ENCODE results near the gene KRTAP4-8.
"Not testable (repeated sequence)": the region's sequence is repeated elsewhere in the genome, so short reads cannot be mapped to it uniquely, and the experiment has no call there.

KRTAP4-8 gene

DNA sequence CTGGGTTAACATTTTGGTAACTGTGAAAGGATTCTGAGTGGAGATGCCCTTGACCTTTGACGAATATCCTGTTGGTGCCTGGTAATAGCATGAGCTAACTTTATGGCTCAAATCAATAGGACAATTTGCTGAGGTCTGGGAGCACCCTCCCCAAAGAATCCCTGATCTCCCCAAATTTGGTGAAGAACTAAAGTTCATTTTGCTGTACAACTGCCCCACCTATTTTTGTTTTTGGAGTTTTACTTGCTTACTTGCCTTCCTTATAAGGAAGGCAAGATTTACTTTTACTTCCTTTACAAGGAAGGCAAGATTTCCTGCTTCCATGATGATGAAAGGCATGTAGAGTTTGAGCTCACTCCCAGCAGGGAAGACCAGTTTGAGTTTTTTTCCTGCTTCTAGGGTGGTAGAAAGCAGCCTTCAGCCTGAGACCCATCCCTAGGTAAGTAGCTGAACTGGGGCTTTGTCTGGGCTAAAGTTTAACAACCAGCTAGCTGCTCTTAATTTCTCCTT is 10.1 kb upstream of the KRTAP4-8 start:
- DNase-seq: no peak

- DNase-seq: not testable (repeated sequence)
Observed at GRCh38 chr17:41105347-41105746, 7.4 kb upstream of the KRTAP4-8 start, which contains the start of gene KRTAP4-9. KRTAP4-9 (plus strand) TSS chr17:41105389; CDS start chr17:41105389, 0 bp downstream.

DNA sequence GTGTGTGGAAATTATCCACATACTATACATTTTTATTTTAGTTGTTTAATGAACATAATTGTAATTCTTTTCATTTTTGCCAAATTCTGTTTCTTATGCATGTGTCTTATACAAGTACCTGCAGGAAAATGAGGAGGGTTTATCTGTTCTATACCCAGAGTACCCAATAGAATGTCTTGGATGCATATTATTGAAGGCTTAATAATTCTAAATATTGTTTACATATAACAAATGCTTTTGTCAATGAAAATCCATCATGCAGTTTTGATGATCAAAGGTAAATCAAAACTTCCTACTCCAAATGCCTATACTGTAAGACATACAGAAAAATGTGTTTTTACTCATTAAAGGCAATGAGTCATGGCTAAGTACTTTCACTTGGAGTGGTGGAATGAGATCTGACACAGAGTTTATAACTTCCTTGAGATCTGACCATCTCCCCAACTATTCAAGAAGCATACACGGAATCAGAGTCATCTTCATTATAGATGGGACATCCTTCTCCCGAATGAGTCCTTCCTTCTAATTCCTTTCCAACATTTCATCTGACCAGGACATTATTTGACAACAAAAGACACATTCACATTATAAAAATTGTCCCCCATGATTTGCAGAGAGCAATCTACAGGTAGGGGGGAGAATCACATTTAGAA is 6.6 kb upstream of the KRTAP4-8 start:
- DNase-seq: not testable (repeated sequence)

DNA sequence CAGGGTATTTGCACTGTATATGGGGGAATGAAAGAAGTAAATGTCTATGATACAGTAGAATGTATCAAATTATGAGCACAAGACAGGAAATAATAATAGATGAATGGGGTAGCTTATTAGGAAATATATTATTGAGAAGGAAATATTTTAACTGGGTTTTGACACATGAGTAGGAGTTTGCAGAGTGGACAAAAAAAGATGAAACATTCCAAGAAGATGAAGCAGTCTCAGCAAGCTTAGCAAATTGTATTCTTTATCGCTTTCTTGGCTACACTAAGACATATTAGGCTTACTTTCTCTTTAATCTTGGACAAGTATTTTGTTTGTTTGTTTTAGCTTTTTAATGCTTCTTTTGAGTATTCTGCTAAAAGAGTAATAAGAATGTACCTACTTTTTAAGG is 6.0 kb upstream of the KRTAP4-8 start:
- DNase-seq: no peak

- DNase-seq: no peak
Observed at GRCh38 chr17:41101586-41102259, 3.8 kb upstream of the KRTAP4-8 start, which contains the start of gene KRTAP4-16. KRTAP4-16 (minus strand) TSS chr17:41102209; CDS start chr17:41102209, 0 bp downstream.

GRCh38 chr17:41099682-41100480 is 1.9 kb upstream of the KRTAP4-8 start:
- not testable (repeated sequence) for DNase-seq

GRCh38 chr17:41098481-41098880 is 539 bp upstream of the KRTAP4-8 start:
- DNase-seq: no peak

GRCh38 chr17:41096055-41096454 is 1.9 kb downstream of the KRTAP4-8 start:
- DNase-seq: no peak

DNA sequence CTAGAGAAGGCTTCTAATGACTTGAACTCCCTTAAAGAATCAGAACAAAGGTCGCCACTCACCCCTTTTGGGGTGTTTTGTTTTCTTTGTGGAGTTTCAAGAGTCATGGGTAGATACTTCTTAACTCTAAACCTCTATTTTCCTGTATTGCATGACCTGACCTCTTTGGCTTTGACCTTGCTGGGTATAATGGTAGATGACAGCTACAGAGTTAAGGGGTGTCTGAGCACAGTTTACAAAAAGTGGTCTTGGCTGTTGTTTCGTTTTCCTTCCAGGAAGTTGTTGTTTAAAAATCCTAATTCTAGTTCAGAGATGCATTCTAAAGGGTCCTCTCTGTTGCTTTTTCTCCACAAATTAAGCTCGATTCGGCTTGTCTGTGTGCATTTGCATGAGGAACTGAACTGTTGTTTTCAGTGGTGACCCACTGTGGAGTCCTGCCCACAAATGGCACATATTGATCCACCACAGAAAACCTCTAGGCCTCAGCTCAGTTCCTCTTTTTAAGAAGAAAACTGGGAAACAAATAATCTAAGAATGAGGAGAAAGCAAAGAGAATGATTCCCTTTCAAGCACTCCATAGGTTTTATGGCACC is 9.1 kb downstream of the KRTAP4-8 start:
- DNase-seq: not testable (repeated sequence)

DNA sequence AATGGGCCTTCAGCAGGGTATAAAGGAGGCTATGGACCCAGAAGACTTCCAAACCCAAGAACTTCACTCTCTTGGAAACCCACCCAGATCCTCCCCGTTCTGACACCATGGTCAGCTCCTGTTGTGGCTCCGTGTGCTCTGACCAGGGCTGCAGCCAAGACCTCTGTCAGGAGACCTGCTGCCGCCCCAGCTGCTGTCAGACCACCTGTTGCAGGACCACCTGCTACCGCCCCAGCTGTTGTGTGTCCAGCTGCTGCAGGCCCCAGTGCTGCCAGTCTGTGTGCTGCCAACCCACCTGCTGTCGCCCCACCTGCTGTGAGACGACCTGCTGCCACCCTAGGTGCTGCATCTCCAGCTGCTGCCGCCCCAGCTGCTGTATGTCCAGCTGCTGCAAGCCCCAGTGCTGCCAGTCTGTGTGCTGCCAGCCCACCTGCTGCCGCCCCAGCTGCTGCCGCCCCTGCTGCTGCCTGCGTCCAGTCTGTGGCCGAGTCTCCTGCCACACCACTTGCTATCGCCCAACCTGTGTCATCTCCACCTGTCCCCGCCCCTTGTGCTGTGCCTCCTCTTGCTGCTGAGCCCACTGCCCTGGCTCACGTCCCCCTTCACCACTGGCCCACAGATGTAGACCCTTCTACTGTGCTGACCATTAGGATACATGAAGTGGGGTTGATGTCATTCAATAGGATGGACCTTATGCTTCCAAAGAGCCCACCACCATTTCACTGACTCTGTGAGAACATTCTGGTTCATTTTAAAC is 13.7 kb downstream of the KRTAP4-8 start, which contains the start of gene KRTAP4-7:
Gene KRTAP4-7, plus strand, starts transcription at position 51 of the 757 bp plus-strand sequence. Its CDS starts 57 bp downstream, at position 108.
- not testable (repeated sequence) for DNase-seq

- not testable (repeated sequence) for DNase-seq
Observed at GRCh38 chr17:41083427-41083826, 14.5 kb downstream of the KRTAP4-8 start.

DNA sequence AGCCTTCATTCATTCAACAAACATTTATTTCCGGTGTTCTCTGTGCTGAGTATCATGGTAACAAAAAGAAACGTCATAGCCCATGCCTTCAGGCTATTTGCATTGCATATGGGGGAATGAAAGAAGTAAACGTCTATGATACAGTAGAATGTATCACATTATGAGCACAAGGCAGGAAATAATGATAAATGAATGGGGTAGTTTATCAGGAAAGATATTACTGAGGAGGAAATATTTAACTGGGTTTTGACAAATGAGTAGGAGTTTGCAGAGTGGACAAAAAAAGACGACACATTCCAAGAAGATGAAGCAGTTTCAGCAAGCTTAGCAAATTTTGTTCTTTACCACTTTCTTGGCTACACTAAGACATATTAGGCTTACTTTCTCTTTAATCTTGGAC is 15.3 kb downstream of the KRTAP4-8 start:
- no peak for DNase-seq

DNA sequence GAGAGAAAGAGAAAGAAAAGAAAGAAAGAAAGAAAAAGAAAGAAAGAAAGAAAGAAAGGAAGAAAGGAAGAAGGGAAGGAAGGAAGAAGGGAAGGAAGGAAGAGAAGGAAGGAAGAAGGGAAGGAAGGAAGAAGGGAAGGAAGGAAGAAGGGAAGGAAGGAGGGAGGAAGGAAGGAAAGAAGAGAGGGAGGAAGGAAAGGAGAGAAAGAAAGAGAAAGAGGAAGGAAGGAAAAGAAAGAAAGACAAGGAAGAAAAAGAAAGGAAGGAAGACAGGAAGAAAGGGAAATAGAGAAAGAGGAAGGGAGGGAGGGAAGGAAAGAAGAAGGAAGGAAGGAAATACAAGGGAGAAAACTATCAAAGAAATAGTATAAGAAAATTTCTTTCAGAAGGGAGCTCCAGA is 21.2 kb downstream of the KRTAP4-8 start:
- no peak for DNase-seq

GRCh38 chr17:41073676-41074075 is 24.3 kb downstream of the KRTAP4-8 start:
- DNase-seq: no peak

GRCh38 chr17:41071606-41072360 is 26.2 kb downstream of the KRTAP4-8 start:
- DNase-seq: no peak

- DNase-seq: no peak
Observed at GRCh38 chr17:41069031-41069430, 28.9 kb downstream of the KRTAP4-8 start.

DNA sequence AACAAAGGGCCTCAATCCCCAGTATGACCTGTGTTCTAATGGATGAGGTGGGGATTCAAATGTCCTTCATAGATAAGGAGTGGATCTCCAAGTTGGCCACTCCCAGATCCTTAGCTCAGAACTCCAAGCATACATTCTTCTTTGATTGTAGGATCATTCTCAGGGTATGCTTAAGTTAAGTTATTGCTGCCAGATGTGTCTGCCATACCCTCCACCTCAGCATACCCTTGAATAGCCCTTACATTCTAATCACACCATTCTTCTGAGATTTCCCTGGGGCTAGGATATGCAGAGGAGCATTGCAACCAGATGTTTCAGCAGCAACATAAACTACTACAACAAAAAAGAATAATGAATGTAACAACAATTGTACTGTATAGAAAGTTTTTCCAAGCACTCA is 30.7 kb downstream of the KRTAP4-8 start:
- no peak for DNase-seq

- DNase-seq: no peak
Observed at GRCh38 chr17:41065829-41066624, 31.9 kb downstream of the KRTAP4-8 start, which contains the start of gene KRTAP2-4. KRTAP2-4 (minus strand) TSS chr17:41065879; CDS start chr17:41065845, 34 bp downstream.

DNA sequence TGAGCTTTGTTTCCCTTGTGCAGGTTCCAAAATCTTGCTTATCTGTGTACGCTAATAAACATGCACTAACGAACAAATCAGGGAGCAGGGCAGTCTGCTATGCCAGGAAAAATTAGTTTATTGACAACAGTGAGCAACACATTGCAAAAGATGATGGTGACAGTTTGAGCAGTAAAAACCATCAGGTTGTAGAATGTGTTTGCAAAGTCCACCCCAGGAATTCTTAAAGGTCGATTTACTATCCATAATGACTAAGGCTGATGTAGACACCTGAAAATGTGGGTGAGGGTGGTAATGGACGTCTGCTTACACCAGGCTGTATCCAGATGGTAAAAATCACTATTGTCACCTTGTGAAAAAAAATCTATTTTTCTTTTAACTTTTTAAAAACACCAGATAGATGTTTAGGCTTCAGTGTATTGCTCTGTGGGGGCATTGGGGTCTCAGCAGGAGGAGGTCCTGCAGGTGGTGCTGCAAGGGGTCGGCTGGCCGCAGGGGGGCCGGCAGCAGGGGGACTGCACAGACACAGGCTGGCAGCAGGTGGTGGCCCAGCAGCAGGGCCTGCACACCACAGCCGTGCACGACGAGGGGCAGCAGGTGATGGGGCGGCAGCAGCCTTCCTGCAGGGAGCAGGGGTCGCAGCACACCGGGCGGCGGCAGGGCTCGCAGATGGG is 32.8 kb downstream of the KRTAP4-8 start:
- DNase-seq: not testable (repeated sequence)

DNA sequence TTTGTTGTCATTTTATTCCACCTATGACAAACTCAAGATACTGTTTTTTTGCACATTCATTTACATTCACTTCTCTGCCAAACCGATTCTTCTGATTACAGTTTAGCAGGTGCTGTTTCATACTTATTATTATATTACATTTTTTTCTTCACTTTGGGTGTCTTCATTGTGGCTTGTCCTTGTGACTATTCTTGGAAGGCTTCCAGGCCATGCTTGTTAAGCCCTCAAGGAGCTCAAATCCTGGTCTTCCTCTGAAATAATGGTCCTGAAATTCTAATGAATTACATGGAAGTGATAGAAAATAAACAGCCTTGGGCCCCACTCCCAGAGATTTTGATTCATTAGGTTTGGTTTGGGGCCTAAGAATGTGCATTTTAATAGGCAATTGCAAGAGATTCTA is 33.6 kb downstream of the KRTAP4-8 start:
- no peak for DNase-seq

Data from CD4-positive, alpha-beta T cell treated with Interleukin-12 subunit alpha and Interleukin-12 subunit beta, for 1 hour (primary cell).